GM18511 (cell line): ENCODE results near the gene LEFTY2.
"Not testable (repeated sequence)": the region's sequence is repeated elsewhere in the genome, so short reads cannot be mapped to it uniquely, and the experiment has no call there.

Experiments
- ATAC-seq: cut with Tn5 transposase; IDR thresholded peaks from one replicate; pipeline ENCODE4 v1.9.1; 2021; ENCODE audit warnings: mild to moderate bottlenecking, moderate library complexity; ENCODE audit not compliant: unreplicated experiment

Gene LEFTY2

GRCh38 chr1:225941187-225941941, at the start of gene LEFTY2:
Gene LEFTY2, minus strand, starts transcription at chr1:225941220. Its CDS starts 80 bp downstream, at chr1:225941140.
- no peak for ATAC-seq

- no peak for ATAC-seq
These were observed 46.7 kb upstream of the LEFTY2 start for GRCh38 chr1:225987491-225988316.

- ATAC-seq: no peak
These were observed 40.7 kb upstream of the LEFTY2 start for GRCh38 chr1:225981714-225982113.

GRCh38 chr1:225980005-225980836, 39.2 kb upstream of the LEFTY2 start:
- no peak for ATAC-seq

- no peak for ATAC-seq
These were observed 38.4 kb upstream of the LEFTY2 start for GRCh38 chr1:225979421-225979820.

- peak; percentile 85 for ATAC-seq
These were observed 37.1 kb upstream of the LEFTY2 start for GRCh38 chr1:225977937-225978748.

GRCh38 chr1:225975146-225975545, 34.1 kb upstream of the LEFTY2 start:
- ATAC-seq: not testable (repeated sequence)

GRCh38 chr1:225974454-225974853, 33.4 kb upstream of the LEFTY2 start:
- no peak for ATAC-seq

- no peak for ATAC-seq
These were observed 32.1 kb upstream of the LEFTY2 start for GRCh38 chr1:225973158-225973557.

- no peak for ATAC-seq
These were observed 31.5 kb upstream of the LEFTY2 start for GRCh38 chr1:225972344-225973152.

GRCh38 chr1:225970592-225971157, 29.7 kb upstream of the LEFTY2 start:
- not testable (repeated sequence) for ATAC-seq

GRCh38 chr1:225969751-225970150, 28.7 kb upstream of the LEFTY2 start:
- ATAC-seq: not testable (repeated sequence)

- ATAC-seq: no peak
These were observed 24.2 kb upstream of the LEFTY2 start for GRCh38 chr1:225965231-225965630.

- ATAC-seq: no peak
These were observed 22.9 kb upstream of the LEFTY2 start for GRCh38 chr1:225963735-225964530.

GRCh38 chr1:225962440-225962975, 21.5 kb upstream of the LEFTY2 start:
- ATAC-seq: peak; percentile 61

GRCh38 chr1:225961659-225962439, 20.8 kb upstream of the LEFTY2 start:
- ATAC-seq: no peak

GRCh38 chr1:225958041-225958440, 17.0 kb upstream of the LEFTY2 start:
- ATAC-seq: no peak
